Eye (tissue), 1 donor: ENCODE measurements around the gene LEKR1.
A peak's percentile ranks its signal among the peaks of the same experiment; 100 is the strongest.
"Not testable (repeated sequence)": the region's sequence is repeated elsewhere in the genome, so short reads cannot be mapped to it uniquely, and the experiment has no call there.

Source experiments
- DNase-seq: peaks from one replicate; pipeline ENCODE4 v3.0.0-alpha.2; 2015

The LEKR1 gene

DNA sequence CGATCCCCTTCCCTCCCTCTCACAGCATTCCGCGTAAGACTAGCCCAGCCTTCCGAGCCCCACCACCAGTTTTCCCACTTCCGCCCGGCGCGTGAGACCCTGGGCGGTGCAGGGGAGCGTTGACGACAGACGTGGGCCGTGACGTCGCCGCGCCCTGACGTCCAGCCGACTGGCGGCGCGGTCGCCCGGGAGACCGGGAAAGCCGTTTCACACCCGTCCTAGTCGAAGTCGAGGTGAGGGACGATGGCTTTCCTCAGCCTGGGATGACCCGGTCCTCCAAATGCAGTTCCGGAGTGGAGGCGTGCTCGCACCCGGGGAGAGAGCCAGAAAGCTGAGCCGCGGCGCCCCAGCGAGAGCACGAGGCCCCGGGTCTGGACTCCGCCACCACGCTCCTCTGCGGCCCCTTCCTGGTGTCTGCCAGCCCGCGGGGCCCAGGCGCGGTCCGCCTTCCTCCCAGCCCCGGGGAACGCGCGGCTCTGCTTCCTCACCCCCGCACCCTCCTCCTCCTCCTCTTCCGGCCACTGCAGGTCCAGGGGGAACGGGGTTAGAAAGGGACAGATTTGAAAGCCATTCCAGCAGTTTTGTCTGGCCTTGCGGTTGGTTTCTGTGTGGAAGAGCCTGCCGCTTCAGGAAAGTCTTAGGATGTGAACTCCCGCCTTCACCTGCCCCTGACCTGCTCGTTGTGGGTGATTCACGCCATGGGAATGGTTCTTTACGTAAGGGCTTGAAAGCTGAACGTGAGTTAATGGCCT is at the start of gene LEKR1:
LEKR1 (plus strand) TSS at position 210 of the 752 bp plus-strand sequence. CDS start 2,977 bp downstream, outside the sequence.
- DNase-seq, result peak; percentile 95

DNA sequence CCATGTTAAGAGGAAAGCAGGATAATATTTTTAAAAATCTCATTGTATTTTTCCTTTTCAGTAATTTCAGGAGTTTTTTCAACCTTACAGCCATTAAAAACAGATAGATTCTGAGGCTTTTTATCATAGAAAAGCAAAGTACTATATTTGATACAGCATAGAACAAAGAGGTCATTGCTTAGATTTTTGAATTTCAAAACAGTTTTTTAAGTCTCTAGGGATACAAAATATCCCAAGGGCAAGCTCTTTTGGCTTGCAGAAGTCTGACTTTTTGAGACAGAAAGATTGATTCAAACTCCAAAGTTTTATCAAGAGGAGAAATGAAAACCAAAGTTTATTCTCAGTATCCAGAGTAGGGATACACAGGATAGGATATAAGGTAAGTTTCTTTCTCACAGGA is 49.3 kb upstream of the LEKR1 start:
- no peak for DNase-seq

DNA sequence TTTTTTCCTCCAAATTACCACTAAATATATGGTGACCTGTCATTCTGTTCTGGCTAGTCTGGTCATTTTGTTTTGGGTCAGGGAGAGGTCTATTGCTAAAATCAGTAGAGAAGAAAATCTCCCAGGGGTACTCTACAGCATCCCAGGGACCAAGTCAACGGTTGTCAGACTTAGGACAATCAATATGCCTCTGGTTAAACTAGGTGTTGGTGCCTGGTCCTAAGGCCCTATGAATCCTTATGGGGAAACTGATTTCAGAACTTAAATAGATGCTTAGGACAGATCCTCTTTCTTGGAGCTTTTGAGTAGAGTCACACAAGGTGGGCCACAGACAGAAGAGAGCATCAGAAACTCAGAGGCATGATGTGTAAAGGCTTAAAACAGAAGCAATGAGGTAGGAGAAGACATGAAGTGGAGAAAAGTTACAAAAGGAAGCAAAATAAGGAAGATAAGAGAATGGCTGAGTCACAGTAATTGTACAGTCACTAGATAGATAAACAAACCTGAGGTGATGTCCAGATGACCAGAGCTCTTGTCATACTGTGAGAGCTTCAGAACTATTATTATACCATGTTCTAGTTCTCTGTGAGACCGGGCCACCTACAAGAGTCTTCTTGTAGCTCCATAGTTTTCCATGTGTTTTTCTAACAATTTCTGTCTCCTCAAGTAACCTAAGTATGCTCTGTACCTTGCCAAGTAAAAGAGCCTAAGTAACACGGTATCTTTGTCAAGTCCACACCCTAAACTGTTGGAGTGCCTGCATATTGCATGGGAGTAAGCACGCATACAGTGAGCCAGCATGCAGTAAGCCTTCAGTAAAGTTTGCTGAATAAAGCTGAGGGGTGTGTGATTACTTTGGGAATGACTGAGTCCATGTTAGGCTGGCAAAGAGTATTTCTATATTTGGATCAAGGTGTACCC is 44.6 kb upstream of the LEKR1 start:
- DNase-seq, result no peak

DNA sequence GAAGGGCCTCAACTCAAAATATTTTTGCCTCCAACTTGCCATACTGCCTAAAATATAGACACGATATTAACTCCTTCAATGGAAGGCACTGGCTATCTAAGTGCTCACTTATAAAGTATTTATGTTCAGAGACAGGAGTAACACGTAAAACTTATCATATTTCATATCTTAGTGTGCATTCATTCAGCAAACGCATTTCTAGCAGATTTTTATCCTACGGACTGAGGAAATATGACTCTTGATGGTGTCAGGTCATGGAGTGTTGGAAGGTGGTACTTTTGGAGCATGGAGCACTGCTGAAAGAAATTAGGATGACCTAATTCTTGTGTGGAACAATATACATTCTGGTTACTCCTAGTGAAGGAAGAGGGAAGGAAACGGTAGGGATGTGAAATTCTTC is 43.8 kb upstream of the LEKR1 start:
- no peak for DNase-seq

DNA sequence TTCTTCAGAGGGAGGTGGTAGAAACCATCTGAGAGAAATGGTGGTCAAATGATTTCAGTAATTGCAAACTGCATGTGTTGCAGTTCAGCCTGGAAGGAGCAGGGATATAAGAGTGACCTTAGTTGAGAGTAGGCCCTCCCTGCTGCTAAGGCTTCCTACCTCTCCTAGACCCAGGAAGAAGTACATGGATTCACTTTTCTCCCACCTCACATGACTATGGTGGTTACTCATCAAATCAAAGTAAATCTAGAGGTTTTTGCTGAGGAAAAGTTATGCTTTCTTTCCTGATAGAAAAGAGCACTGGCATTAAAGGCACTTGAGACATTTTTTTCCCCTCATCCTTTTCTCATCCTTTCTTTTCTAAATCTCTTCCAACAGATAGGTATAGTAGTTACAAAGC is 43.2 kb upstream of the LEKR1 start:
- no peak for DNase-seq

DNA sequence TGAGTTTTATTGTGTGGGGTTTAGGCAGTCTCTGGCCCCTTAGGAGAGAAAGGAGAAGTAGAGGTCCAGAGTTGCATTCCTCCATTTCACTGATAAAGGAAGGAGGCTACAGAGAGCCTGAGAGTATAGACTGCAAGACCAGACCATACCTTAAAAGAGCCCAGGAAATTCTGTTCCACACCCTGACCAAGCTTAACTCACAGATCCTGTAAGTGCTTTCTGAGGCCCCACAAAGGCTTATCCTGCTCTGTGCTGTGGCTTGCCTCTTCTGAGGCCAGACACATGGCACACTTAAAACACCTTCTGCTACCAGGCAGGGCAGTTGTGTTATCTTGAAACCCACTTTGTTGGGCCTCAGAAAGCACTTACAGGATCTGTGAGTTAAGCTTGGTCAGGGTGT is 39.2 kb upstream of the LEKR1 start:
- DNase-seq, result no peak

DNA sequence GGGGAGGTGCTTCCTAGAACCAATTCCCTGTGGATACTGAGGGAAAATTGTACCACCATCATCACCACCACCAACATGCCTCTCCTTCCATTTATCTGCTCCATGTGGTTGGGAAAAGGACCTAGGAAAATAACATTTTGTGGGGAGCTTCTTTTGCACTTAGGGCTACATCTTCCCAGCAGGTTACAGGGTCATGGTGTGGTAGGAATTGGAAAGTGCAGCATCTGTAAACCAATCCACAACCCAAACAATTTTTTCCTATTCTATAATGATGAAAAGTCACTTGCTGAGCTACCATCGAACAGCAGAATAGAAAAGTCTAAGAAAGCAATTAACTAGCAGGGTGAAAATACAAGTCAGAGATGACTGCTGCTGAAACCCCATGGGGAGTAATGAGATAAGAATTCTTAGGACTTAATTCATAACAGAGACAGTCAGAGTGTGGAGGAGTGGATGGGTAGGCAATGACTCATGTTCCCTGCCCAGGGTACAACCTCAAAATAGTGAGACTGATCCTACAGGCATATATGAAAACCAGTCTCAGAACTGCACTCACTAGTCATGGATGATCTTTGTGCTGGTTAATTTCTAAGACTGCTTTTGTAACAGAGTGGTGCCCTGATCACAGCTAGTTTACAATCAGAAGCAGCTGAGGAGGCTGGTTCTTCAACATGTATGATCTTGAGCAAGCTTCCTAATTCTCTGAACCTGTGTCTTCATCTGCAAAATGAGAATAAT is 38.1 kb upstream of the LEKR1 start:
- DNase-seq, result no peak

DNA sequence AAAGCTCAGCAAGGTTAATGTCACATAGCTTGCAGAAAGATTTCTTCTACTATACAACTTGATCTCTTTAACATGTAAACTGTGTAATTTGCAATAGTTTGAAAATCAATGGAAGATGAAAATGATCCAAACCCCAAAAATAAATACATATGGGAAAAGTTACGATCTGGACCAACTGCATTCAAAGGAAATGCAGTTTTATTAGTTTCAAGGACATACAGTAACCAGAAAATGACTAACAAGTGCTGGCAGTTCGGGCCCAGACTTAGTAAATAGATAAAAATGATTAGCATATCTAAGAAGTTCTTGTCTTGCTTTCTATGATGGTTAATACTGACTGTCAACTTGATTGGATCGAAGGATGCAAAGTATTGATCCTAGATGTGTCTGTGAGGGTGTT is 37.3 kb upstream of the LEKR1 start:
- DNase-seq, result no peak

DNA sequence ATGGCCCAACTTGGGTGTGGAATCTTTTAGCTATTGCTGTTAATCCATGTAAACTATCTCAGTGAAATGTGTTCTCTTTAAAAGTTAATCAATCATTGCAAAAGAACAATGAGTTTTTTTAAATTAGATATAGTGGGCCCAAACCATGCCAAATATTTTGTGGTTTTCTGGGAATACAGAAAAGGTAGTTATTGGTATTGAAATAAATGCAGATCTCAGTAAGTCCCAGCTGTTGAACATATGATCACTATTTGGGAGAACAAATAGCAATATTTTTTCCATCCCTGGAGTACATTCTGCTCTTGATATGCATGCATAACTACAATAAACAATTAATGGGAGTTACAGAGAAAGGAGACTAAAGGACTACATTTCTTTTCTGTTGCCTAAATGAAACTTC is 36.0 kb upstream of the LEKR1 start:
- DNase-seq, result no peak

DNA sequence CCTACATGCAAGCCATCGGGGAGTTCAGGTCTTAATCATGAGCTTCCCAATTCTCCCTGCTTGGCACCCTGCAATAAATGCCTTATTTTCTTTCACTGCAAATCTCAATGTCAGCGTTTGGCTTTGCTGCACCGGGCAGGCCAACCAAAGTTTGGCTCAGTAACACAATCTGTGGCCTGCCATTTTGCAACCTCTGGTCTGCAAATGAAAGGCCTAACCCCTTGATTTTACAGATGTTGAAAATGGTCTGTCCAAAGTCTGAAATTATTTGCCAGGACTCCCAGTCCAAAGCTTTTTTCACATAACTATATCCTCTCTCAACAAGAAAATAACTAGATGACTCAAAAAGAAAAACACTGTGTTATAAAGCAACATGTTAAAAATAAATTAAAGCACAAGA is 34.0 kb upstream of the LEKR1 start:
- no peak for DNase-seq

DNA sequence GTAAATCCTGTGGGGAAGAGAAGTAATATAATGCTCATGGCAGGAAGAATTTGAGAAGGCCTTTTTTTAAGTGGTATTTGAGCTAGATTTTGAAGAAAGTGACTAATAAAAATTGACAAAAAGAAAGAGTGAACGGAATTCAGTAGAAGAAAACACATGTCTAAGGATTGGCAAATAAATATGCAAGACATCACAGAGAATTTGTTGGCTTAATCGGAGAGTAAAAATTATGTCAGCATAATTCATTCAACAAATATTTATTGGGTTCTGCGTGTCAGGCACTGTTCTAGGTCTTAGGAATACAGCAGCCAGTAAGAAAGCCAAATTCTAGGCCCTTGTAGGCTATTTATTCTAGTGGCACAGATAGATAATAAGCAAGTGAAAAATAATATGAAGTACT is 33.6 kb upstream of the LEKR1 start:
- DNase-seq, result no peak

DNA sequence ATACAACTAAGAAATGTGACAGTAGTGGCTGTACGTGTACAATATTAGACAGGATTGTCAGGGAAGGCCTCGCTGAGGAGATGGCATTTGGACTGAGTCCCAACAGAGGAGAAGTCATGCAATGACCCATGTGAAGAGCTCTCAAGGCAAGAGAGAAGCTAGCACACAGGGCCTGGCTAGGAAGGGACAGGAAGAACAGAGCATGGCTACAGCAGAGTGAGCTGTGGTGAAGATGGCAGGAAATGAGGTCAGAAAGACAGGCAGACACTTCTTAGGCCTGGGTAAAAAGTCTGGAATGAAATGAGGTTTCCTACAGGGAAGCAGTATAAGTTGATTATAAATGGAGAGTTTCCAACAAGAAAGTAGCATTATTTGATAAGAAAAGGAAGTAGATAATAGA is 33.2 kb upstream of the LEKR1 start:
- DNase-seq, result no peak

DNA sequence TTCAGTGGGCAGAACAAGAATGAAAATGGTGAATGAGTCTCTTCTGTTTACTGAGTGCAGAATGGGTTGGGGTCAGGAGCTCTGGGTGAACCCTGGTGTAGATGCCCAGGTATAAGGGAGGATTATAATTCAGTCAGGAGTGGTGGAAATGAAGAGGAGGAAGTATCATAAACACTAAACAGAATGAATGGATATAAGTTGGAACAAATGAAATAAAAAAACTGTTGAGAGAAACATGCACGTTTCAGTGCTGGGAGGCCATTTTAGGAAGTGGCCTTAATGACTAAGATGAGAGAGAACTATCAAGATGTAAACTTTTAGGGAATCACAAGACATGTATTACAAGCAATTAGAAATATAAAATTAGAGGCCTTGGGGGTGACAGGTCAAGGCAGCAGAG is 32.8 kb upstream of the LEKR1 start:
- no peak for DNase-seq

DNA sequence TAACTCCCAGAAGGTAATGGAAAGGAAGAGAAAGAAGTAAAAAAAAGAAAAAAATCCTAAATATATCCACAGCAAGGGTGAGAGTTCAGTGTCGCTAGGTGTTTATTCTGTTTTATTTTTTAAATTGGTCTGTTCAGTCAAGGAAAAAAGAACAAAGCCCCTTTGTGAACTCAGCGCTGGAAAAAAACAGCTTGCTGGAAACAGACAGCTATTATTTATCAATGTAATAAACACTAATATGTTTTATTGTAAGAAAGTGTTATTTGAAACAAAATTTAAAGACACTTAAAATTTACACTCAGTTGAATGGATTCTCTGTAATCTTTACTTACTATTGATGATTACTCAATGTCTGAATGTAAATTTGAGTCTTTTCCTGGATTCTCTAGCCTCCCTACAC is 32.3 kb upstream of the LEKR1 start:
- DNase-seq, result no peak

DNA sequence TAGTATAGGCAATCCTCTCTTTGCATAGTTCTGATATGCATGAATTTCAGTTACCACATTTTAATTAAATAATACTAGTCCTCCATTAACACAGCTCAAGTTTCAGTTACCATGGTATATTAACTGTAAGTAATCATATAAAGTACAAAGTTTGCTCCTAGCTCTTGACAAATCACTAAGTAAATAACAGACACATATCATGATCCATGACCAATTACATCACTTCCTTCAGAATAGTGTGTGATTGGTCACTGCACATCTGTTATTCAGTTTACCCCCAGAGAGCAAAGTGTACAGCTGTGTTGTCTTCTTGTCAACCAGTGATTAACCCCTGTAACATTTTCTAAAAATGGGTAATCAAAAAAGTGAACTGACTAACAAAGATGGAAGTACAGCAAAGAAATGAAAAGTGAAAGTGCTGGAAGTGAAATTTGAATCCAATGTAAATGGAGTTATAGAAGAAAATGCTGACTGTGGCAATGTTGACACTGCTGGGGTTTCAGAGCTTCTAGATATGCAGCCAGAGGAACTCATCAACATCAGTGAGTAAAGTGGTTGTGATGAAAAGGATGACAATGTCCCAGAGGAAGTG is 30.2 kb upstream of the LEKR1 start:
- no peak for DNase-seq

DNA sequence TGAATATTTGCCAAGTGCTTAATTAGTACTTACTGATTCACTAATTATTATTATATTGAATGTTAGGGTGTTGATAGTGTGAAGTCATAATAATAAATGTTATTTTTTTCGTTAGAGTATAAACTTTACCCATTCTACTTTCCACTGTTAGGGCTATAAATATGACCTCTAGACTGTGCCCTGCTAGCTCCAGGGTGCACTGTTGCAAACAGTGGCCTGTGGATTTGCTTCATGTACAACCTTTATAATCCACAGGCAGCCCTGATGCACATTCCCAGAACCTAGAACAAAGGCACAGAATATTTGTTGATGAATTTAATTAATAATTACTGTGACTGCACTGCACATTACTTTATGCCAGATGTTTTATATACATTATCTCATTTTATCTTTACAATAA is 28.8 kb upstream of the LEKR1 start:
- no peak for DNase-seq

DNA sequence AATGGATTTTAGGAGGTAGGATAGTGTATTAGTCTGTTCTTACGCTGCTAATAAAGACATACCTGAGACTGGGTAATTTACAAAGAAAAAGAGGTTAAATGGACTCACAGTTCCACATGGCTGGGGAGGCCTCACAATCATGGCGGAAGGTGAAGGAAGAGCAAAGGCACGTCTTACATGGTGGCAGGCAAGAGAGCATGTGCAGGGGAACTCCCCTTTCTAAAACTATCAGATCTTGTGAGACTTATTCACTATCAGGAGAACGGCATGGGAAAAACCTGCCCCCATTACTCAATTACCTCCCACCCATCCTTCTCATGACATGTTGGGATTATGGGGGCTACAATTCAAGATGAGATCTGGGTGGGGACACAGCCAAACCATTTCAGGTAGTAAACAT is 25.9 kb upstream of the LEKR1 start:
- not testable (repeated sequence) for DNase-seq

DNA sequence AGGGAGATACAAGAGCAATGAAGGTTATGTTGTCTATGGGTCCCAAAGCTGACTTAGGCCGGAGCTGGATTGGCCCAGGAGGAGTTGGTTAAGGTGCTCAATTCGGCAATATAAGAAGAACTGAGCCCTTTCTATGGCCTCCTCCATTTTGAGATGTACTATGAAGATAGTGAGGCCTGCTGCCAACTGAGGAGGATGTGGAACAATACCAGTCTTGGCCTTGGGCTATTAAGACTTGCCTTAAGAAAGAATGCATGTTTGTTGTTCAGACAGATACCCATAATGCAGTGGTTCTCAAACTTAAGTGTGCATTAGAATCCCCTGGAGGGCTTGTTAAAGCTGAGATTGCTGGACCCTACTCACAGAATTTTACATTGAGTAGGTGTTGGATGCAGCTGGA is 24.4 kb upstream of the LEKR1 start:
- DNase-seq, result no peak

DNA sequence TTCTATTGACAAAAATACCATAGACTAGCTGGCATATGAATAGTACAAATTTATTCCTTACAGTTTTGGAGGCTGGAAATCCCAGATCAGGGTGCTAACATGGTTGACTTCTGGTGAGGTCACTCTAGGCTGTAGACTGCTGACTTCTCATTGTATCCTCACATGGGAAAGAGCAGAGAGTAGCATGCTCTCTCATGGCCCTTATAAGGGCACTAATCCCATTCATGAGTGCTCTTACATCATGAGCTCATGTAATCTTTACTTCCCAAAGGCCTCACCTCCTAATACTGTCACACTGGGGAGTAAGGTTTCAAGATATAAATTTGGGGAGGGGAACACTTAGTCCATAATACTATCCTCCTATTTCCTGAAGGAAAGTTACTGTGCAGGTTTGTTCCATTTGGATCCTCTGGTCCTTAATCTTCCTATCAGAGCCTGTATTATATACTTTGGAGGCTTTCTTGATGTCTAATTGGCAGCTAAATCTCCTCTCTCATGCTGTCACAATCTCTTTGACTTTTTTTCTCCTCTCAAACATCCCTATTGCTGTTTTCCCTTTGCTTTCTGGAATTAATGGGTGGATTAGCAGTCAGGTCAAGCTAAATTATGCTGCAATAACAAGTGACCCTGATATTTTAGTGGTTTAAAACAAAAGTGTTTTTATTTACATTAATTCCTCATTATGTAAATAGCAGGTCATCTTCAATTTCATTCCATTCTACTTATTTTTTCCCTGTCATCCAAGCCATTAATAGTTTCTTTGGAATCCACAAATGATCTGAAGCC is 23.1 kb upstream of the LEKR1 start:
- no peak for DNase-seq

DNA sequence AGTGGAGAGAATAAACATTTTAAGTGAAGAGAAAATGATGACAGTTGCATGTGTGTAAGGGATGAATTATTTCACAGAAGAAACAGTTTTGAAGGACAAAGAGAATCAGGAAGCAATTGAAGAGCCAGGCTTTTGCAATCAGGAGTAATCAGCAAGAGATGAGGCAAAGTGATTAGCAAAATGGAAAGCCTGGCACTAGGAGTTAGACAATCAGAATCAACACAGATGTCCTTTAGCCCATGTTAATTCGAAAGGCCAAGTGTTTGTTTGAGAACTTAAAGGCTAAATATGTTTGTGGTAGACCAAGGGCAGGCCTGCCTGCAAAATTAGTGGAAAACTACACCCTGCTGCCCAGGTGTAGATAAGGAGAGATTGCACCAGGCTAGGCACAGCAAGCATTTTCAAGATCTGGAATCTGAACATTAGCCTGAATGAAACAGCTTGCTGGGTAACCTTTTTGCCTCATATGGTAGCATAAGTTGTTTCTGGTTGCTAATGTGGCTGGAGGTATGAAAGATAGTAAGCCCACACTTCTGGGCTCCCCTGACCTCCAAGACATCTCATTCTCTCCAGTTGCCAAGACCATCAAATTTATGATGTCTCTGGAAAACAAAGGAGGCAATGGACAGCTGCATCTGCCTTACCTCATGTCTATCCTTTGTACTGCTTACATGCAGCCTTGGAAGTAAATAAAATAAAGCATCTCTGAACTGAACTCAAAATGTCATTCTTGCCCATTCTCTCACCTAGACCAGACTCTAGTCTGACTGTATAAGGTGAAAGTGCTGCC is 22.0 kb upstream of the LEKR1 start:
- no peak for DNase-seq

DNA sequence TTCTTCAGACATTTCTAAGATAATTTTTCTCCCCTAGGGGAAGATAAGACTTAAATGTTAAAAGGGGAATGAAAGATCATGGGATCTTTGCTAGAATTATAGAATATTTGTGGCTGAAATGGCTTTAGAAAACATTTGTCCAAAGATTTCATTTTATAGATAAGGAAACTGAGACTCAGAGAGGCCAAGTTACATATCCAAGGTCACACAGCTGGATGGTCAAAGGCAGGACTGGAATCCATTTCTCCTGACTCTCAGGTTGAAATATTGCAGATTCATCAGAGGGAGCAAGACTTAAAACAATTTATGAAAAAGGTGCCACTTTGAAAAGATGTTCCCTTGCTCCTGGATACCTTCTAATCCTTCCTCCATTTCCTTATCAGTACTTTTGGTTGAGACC is 19.5 kb upstream of the LEKR1 start:
- DNase-seq, result no peak
